ENCODE results near the gene TLK1. TPM values are rescaled to one million over a fixed set of nuclear protein-coding genes. Genes with fewer than 3 reads are reported as not detected.

The TLK1 gene
- total and polyA plus RNA-seq, 2 experiments from 2014 or later: 41.2 to 45.0 TPM

GRCh38 chr2:171171808-171172207 is 11.1 kb upstream of the TLK1 start:
- H3K4me1 Mint-ChIP-seq: peaks cover 6% of the 10 kb centered on the region
- no peaks in the 10 kb centered on the region; the same call in 2 of the 3 replicates for H3K9me3 Mint-ChIP-seq
- H3K4me3 ChIP-seq: no peak overlapping the region
- no peaks in the 10 kb centered on the region for H3K36me3 Mint-ChIP-seq (ENCODE audit: low read depth)
- H4K20me1 ChIP-seq (replicated peaks; ENCODE audit: insufficient read depth): no peaks in the 10 kb centered on the region
- 0 out of 2 replicates have a peak, but pooled peaks cover 6% of the 10 kb centered on the region for H3K9me2 ChIP-seq (ENCODE audit: insufficient read depth)
- H3K4me3 Mint-ChIP-seq: no peak overlapping the region
- H3K27ac Mint-ChIP-seq: no peak overlapping the region
- no peak for ATAC-seq
- no peak overlapping the region for H3K27ac ChIP-seq (ENCODE audit: low read depth)
- no peaks in the 10 kb centered on the region for H3K4me1 ChIP-seq (ENCODE audit: insufficient read depth)
- H3K27me3 Mint-ChIP-seq (ENCODE audit: insufficient read depth, low read depth, poor library complexity): no peaks in the 10 kb centered on the region
- H3K4me2 ChIP-seq: no peak overlapping the region
- no peaks in the 10 kb centered on the region for H3K36me3 ChIP-seq (ENCODE audit: insufficient read depth)
- TF ChIP-seq CTCF (conservative IDR thresholded peaks at IDR 0.05; ENCODE audit: low read depth in 2 of 2): no peak
- no peak for TF ChIP-seq ETS1 (IDR thresholded peaks at IDR 0.05)
- TF ChIP-seq EZH2 (IDR thresholded peaks at IDR 0.05; ENCODE audit: low read depth, unreplicated experiment): no peak
- DNase-seq (ENCODE audit: low spot score): no peak
- no peak overlapping the region for H2AFZ ChIP-seq
- no peaks in the 10 kb centered on the region for H3K27me3 ChIP-seq (ENCODE audit: insufficient read depth)
- no peaks in the 10 kb centered on the region for H3K79me2 ChIP-seq (replicated peaks; ENCODE audit: insufficient read depth)
- H3F3A ChIP-seq (replicated peaks; ENCODE audit: low read depth): no peaks in the 10 kb centered on the region

DNA sequence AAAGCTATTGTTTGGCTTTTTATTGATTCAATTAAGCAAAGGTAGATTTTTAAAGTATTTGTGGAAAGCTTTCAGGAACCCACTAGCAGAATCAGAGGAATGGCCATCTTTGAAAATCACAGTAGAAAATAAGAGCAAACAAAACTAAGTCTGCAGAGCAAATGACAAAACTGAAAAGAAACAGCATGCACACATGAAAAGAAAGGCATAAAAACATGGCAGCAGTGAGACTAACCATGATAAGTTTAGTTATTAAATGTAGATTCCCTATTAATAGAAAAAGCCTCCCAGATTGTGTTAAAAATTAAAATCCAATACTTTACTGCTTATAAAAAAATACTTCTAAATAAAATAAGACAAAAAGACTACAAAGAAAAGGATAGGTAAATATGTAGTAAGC is 9.1 kb upstream of the TLK1 start:
- H2AFZ ChIP-seq: no peak overlapping the region
- no peaks in the 10 kb centered on the region for H3K27me3 Mint-ChIP-seq (ENCODE audit: insufficient read depth, low read depth, poor library complexity)
- TF ChIP-seq JUNB (IDR thresholded peaks at IDR 0.05; ENCODE audit: unreplicated experiment) (no peak), POLR2AphosphoS5 (IDR thresholded peaks at IDR 0.05; ENCODE audit: low read depth) (no peak), ZNF331 (CRISPR knock-in tag; IDR thresholded peaks at IDR 0.05; ENCODE audit: low read depth) (no peak), NANOG (IDR thresholded peaks at IDR 0.05; ENCODE audit: borderline replicate concordance) (no peak), ZNF462 (CRISPR knock-in tag; IDR thresholded peaks at IDR 0.05) (no peak), CREB1 (CRISPR knock-in tag; IDR thresholded peaks at IDR 0.05; ENCODE audit: low read depth) (no peak), ETS1 (IDR thresholded peaks at IDR 0.05) (no peak), STAT1 (IDR thresholded peaks at IDR 0.05; ENCODE audit: unreplicated experiment) (no peak)

More for the DNA sequence above, 9.1 kb upstream of the TLK1 start:
- no peak overlapping the region for H3K27ac Mint-ChIP-seq
- 0 out of 2 replicates have a peak, but pooled peaks cover 6% of the 10 kb centered on the region for H3K9me2 ChIP-seq (ENCODE audit: insufficient read depth)
- no peaks in the 10 kb centered on the region for H3K36me3 Mint-ChIP-seq (ENCODE audit: low read depth)
- no peak overlapping the region for H3K4me3 ChIP-seq
- no peaks in the 10 kb centered on the region for H4K20me1 ChIP-seq (replicated peaks; ENCODE audit: insufficient read depth)
- no peaks in the 10 kb centered on the region for H3K27me3 ChIP-seq (ENCODE audit: insufficient read depth)
- H3K4me1 Mint-ChIP-seq: peaks cover 6% of the 10 kb centered on the region
- no peaks in the 10 kb centered on the region for H3F3A ChIP-seq (replicated peaks; ENCODE audit: low read depth)
- no peaks in the 10 kb centered on the region for H3K36me3 ChIP-seq (ENCODE audit: insufficient read depth)
- H3K4me1 ChIP-seq (ENCODE audit: insufficient read depth): no peaks in the 10 kb centered on the region
- no peak for ATAC-seq
- no peak overlapping the region for H3K4me2 ChIP-seq
- no peaks in the 10 kb centered on the region; the same call in 2 of the 3 replicates for H3K9me3 Mint-ChIP-seq
- DNase-seq (ENCODE audit: low spot score): no peak
- no peak overlapping the region for H3K4me3 Mint-ChIP-seq
- H3K79me2 ChIP-seq (replicated peaks; ENCODE audit: insufficient read depth): no peaks in the 10 kb centered on the region
- H3K27ac ChIP-seq (ENCODE audit: low read depth): no peak overlapping the region
